Small intestine (tissue), 7 donors: ENCODE measurements around the gene LRIG2. TPM values are rescaled to one million over a fixed set of nuclear protein-coding genes. Genes with fewer than 3 reads are reported as not detected.
"Not testable (repeated sequence)": the region's sequence is repeated elsewhere in the genome, so short reads cannot be mapped to it uniquely, and the experiment has no call there.

ENCODE experiments used
- DNase-seq, 2 donors: peaks; one replicate each; pipeline versions ENCODE4 v3.0.0 to v3.0.0-alpha.2; 2013
- FAIRE-seq: peaks from 2 replicates; lab custom pipeline; 2012; peaks lifted over from hg19 to GRCh38; lab: Jason Lieb, UNC
- H3K27ac ChIP-seq, 3 donors: one replicate each; pipeline ENCODE4 v1.5.1; 2013; ENCODE audit warnings: low read length in 2 of 3, mild to moderate bottlenecking in 2 of 3, control low read depth in 1 of 3, inconsistent platforms in 1 of 3, low read depth in 1 of 3, moderate library complexity in 1 of 3
- H3K27me3 ChIP-seq, 3 donors: one replicate each; pipeline ENCODE4 v1.6.1; 2013; ENCODE audit warnings: low read length in 3 of 3, inconsistent platforms in 1 of 3; ENCODE audit not compliant: control insufficient read depth in 3 of 3, insufficient read depth in 3 of 3
- H3K36me3 ChIP-seq, 3 donors: one replicate each; pipeline ENCODE4 v1.6.1; 2013; ENCODE audit warnings: low read length in 3 of 3, inconsistent platforms in 1 of 3, low read depth in 1 of 3, mild to moderate bottlenecking in 1 of 3, moderate library complexity in 1 of 3; ENCODE audit not compliant: control insufficient read depth in 3 of 3, insufficient read depth in 2 of 3
- H3K4me1 ChIP-seq, 3 donors: one replicate each; pipeline ENCODE4 v1.6.1; 2013; ENCODE audit warnings: low read length in 2 of 3, inconsistent platforms in 1 of 3, low read depth in 1 of 3, mild to moderate bottlenecking in 1 of 3, moderate library complexity in 1 of 3; ENCODE audit not compliant: control insufficient read depth in 3 of 3, insufficient read depth in 2 of 3
- H3K4me3 ChIP-seq, 3 donors: one replicate each; pipeline ENCODE4 v1.5.1; 2013; ENCODE audit warnings: low read length in 3 of 3, control low read depth in 1 of 3, inconsistent platforms in 1 of 3, low read depth in 1 of 3, mild to moderate bottlenecking in 1 of 3, moderate library complexity in 1 of 3
- H3K9me3 ChIP-seq, 2 donors: one replicate each; pipeline ENCODE4 v1.6.1; 2013; ENCODE audit warnings: low read depth in 1 of 2, low read length in 1 of 2; ENCODE audit not compliant: control insufficient read depth in 2 of 2, insufficient read depth in 1 of 2
- WGBS, 3 donors: extraction: QIAGEN DNeasy Blood & Tissue Kit; methylation state at CpG; one replicate each; pipeline ENCODE4 v1.1.7; 2013; 5-methylcytosine and 5-hydroxymethylcytosine counted together
- polyA plus RNA-seq, 4 donors: library from polyadenylated mRNA; stranded (reverse) in 3 of 4; unstranded in 1 of 4; fragments of 200-250 nt in 3 of 4; fragments of 120-200 nt in 1 of 4; gene quantifications; one replicate each; pipeline versions ENCODE4 v1.2.1 to v1.2.3, GENCODE V29; 2013
- donor health status: healthy with polysubstance abuse.
- donor health status: control.
- donor health status: control.
- donor health status: Bipolar disorder and iron deficiency.
- donor health status: healthy.

LRIG2 gene
- polyA plus RNA-seq, 4 donors = 2.4 to 12.3 (median 3.8) TPM

DNA sequence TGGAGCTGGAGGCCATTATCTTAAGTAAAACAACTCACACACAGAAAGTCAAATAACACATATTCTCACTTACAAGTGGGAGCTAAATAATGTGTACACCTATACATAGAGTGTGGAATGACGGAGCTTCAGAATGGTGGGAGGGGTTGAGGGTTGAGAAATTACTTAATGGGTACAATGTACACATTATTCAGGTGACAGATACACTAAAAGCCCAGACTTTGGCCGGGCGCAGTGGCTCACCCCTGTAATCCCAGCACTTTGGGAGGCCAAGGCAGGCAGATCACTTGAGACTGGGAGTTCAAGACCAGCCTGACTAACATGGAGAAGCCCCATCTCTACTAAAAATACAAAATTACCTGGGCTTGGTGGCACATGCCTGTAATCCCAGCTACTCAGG lies 24.9 kb upstream of the LRIG2 start:
- Histone ChIP-seq H3K27ac (peak overlapping the region in 1 of 3 donors; percentile 49), H3K9me3 (no peaks in the 10 kb centered on the region), H3K4me3 (no peak overlapping the region), H3K36me3 (no peaks in the 10 kb centered on the region), H3K27me3 (no peaks in the 10 kb centered on the region), H3K4me1 (peaks cover 0 to 13% (median 0%) of the 10 kb centered on the region in 3 donors)
- DNase-seq (peak; percentile 88 to 89), FAIRE-seq (no peak)
- 25 to 71% (median 59%) methylated on average over 3 of the region's 3 CpGs for whole genome bisulfite sequencing, 3 donors

DNA sequence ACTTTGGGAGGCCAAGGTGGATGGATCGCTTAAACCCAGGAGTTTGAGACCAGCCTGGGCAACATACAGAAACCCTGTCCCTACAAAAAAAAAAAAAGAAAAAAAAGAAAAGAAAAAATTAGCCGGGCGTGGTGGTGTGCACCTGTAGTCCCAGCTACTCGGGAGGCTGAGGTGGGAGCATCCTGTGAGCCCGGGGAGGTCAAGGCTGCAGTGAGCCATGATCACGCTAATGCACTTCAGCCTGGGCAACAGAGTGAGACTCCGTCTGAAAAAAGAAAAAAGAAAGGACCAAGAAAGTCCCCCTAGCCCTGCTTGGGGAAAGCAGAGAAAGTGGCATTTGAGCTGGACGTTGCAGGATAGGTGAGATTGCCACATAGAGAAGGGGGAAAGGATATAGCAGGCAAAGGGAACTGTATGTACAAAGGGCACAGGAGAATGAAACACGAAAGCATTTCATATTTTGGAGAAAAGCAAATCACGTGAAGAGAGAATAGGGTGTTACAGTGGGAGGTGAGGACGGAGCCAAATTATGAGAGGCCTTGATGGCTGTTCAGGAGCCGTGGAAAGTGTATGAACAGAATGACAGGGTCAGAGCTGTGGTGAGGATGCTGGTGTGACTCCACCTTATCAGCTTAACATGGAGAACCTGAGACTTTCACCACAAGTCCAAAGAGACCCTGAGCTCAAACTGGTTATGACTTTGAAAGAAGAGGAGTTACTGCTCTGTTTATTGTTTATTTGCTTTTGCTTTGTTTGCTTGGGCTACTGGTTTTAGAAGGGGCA lies 19.5 kb upstream of the LRIG2 start:
- Histone ChIP-seq H3K27ac (peak overlapping the region in 1 of 3 donors; percentile 2), H3K27me3 (no peaks in the 10 kb centered on the region), H3K4me1 (peaks cover 0 to 23% (median 0%) of the 10 kb centered on the region in 3 donors), H3K9me3 (no peaks in the 10 kb centered on the region), H3K4me3 (no peak overlapping the region), H3K36me3 (no peaks in the 10 kb centered on the region)
- WGBS, 3 donors = 80 to 91% (median 83%) methylated on average over 12 of the region's 12 CpGs
- no peak for FAIRE-seq
- peak in 1 of 2 donors; percentile 51 for DNase-seq

DNA sequence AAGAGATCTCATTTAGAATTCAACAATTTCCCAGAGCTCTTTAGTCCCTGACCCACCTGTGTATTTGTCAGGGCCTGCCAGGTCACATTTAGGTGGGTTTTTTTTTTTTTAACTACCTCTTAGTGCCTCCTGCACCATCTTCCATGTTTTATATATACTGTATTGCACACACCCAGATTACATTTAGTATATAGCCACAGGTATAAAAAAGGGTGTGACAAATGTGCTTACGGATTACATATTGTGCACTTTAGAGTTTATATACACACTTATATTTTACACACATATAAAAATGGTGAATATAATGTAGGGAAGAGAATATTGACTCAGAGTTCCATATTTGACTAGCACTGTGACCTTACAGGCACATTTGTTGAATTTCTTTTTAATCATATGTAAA lies 17.4 kb upstream of the LRIG2 start:
- WGBS, 3 donors = 15 to 68% (median 51%) methylated on average over 1 of the region's 1 CpG
- H3K27ac ChIP-seq = no peak overlapping the region
- H3K36me3 ChIP-seq = no peaks in the 10 kb centered on the region
- no peak overlapping the region for H3K4me3 ChIP-seq
- H3K27me3 ChIP-seq = no peaks in the 10 kb centered on the region
- FAIRE-seq (no peak), DNase-seq (no peak)
- no peaks in the 10 kb centered on the region for H3K9me3 ChIP-seq
- peaks cover 0 to 31% (median 0%) of the 10 kb centered on the region in 3 donors for H3K4me1 ChIP-seq

DNA sequence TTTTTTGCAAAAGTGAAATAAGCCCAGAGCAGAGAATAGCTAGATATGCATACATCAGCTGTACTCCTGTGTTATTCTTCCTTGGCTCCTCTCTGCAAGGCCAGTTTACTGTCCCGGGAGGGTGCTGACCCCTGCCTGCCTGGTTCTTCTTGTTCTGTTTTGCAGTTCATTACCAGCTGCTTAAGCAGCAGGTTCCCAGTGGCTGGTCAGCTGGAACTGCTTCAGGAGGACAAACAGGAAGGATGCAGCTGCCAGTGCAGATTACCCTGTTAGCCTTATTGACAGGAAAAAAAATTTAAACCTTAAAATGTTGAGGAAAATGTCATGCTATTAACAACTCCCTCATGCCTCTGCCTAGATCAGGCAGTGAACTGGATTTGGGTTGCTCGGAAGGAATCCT lies 16.0 kb upstream of the LRIG2 start:
- no peaks in the 10 kb centered on the region for H3K27me3 ChIP-seq
- FAIRE-seq = no peak
- no peak for DNase-seq
- no peak overlapping the region for H3K27ac ChIP-seq
- H3K4me3 ChIP-seq = no peak overlapping the region
- no peaks in the 10 kb centered on the region for H3K9me3 ChIP-seq
- 53 to 65% (median 55%) methylated on average over 2 of the region's 2 CpGs for WGBS, 3 donors
- peaks cover 0 to 31% (median 0%) of the 10 kb centered on the region in 3 donors for H3K4me1 ChIP-seq
- no peaks in the 10 kb centered on the region for H3K36me3 ChIP-seq

DNA sequence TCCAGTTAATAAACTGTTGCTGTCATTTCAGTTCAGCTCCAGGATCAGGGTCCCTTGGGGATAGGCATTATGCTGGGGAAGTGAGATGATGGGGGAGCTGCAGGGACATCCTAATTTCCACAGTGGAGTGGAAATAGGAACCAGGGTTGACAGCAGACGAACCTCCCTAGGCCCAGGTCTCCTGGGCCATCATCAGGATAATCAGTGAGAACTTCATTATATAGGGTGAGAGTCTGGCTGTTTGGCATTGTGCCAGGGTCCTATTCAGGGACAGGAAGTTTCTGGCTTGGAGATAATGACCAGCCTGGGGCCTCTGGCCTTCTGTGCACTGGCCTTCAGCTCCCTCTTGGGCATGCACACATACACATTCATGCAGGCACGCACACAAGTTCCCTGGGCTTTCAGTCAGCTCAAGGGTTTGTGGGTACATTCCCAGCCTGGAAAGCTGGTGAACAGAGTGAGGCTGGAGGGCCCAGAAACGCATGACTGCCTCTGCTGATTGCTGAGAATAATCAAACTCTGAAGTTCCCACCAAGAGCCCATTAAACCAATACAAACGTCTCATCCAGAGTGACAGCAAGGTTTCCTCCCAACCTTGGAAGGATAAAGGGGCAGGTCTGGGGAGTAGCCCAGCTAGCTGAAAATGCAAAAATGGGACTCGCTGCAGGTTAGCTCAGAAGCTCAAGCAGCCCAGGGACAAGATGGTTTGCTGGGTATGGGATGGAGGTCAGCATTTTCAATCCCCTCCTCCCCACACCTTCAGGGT lies 13.9 kb upstream of the LRIG2 start:
- Histone ChIP-seq H3K27ac (peak overlapping the region in 1 of 3 donors; percentile 42), H3K4me3 (no peak overlapping the region), H3K4me1 (peaks cover 0 to 19% (median 0%) of the 10 kb centered on the region in 3 donors), H3K36me3 (no peaks in the 10 kb centered on the region), H3K9me3 (peaks cover 0 to under 1% of the 10 kb centered on the region in 2 donors), H3K27me3 (no peaks in the 10 kb centered on the region)
- WGBS, 3 donors = 71 to 81% (median 79%) methylated on average over 5 of the region's 5 CpGs
- DNase-seq (peak in 1 of 2 donors; percentile 48), FAIRE-seq (no peak)

DNA sequence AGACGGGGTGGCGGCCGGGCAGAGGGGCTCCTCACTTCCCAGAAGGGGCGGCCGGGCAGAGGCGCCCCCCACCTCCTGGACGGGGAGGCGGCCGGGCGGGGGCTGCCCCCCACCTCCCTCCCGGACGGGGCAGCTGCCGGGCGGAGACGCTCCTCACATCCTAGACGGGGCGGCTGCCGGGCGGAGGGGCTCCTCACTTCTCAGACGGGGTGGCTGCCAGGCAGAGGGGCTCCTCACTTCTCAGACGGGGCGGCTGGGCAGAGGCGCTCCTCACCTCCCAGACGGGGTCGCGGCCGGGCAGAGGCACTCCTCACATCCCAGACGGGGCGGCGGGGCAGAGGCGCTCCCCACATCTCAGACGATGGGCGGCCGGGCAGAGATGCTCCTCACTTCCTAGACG lies 9.5 kb upstream of the LRIG2 start:
- FAIRE-seq, DNase-seq, H3K27me3 ChIP-seq, H3K27ac ChIP-seq, H3K4me3 ChIP-seq, H3K36me3 ChIP-seq, H3K9me3 ChIP-seq, H3K4me1 ChIP-seq: not testable (repeated sequence)
- 95 to 97% (median 97%) methylated on average over 19 to 34 of the region's 35 CpGs for WGBS, 3 donors

DNA sequence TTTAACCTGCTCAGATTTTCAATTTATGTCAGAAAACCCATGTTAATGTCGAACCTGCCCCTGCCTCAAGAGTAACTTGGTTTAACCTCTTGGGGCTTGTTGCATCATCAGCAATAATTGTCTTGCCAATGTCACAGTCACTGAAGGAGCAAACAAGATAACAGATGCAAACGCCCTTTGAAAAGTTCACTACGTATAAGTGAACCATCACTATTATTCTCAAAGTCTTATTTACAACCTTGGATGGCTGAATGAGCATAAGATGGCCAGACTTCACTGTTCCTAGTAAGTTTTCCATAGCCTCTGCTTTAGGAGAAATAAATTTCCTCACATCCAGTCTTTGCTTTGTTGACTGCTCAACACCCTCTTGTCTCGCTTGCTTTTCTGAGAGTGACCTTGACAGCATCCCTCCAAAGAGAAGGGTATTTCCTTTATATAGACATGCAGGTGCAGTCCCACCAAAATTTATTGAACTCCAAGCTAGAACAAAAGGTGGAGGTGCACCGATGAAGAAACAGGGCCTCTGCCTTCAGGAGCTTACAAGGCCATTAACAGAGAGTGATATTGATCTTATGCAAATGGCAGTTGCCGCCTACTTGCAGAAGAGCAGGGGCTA lies 749 bp upstream of the LRIG2 start:
- 17 to 40% (median 25%) methylated on average over 6 of the region's 6 CpGs for WGBS, 3 donors
- Histone ChIP-seq H3K27ac (peak overlapping the region; percentile 20 to 98 (median 98)), H3K4me1 (peaks cover 0 to 18% (median 3%) of the 10 kb centered on the region in 3 donors), H3K9me3 (no peaks in the 10 kb centered on the region), H3K27me3 (no peaks in the 10 kb centered on the region), H3K4me3 (peak overlapping the region; percentile 28 to 97 (median 85)), H3K36me3 (peaks cover 0 to 3% (median 1%) of the 10 kb centered on the region in 3 donors)
- FAIRE-seq (no peak), DNase-seq (peak; percentile 73 to 83)

DNA sequence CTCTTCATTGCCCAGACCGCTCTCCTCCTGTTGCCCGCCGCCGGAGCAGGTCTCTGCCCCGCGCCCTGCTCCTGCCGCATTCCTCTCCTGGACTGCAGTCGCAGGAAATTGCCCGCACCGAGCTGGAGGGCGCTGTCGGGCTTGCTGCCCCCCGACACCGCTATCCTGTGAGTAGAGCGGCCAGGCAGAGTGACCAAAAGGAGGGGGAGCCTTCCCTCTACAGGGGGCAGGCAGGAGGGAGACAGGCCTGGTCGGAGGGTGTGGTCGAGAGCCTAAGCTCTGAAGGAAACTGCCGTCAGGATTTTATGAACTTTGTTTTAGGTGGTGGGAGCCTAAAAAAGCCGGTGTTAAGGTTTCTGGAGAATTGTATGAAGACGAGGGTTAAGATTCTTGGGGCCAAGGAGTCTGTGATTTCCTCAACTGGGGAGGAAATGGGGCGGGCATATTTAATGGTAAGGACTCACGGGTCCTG lies 517 bp downstream of the LRIG2 start:
- peak overlapping the region; percentile 89 to 98 (median 98) for H3K27ac ChIP-seq
- peak overlapping the region; percentile 67 to 97 (median 85) for H3K4me3 ChIP-seq
- no peaks in the 10 kb centered on the region for H3K9me3 ChIP-seq
- DNase-seq (peak in 1 of 2 donors; percentile 54), FAIRE-seq (no peak)
- 0 to 1% (median 0%) methylated on average over 20 to 22 of the region's 22 CpGs for WGBS, 3 donors
- peaks cover 0 to 18% (median 3%) of the 10 kb centered on the region in 3 donors for H3K4me1 ChIP-seq
- H3K36me3 ChIP-seq = peaks cover 0 to 9% (median 1%) of the 10 kb centered on the region in 3 donors
- H3K27me3 ChIP-seq = no peaks in the 10 kb centered on the region
